ENCODE results near the gene MEF2D. TPM values are rescaled to one million over a fixed set of nuclear protein-coding genes. Genes with fewer than 3 reads are reported as not detected.

The MEF2D gene
- total RNA-seq, 2 experiments from 2014 or later = 155 to 162 TPM

GRCh38 chr1:156475568-156476500, 24.7 kb downstream of the MEF2D start:
- DNase-seq = no peak
- ChIA-PET CTCF (interaction anchor here (0.5 kb wide), 1 partner anchor 73 kb away, joined by 3 read pairs; no protein-coding TSS in a partner anchor), POLR2A (interaction anchor here (1.4 to 1.5 kb wide), 2 partner anchors 14 to 25 kb away, joined by 3 to 6 read pairs; partner anchors contain the start of gene MEF2D)
- ATAC-seq (ENCODE audit: poor library complexity) = no peak
- Histone ChIP-seq H3K27ac (ENCODE audit: low read depth in 1 of 2, low read length in 2 of 2) (no peak overlapping the region), H3K9me3 (ENCODE audit: control insufficient read depth in 1 of 2, insufficient read depth in 1 of 2, low read length in 2 of 2) (no peaks in the 10 kb centered on the region), H3K4me3 (ENCODE audit: low read length) (no peak overlapping the region), H3K27me3 (ENCODE audit: control insufficient read depth in 1 of 2, insufficient read depth in 2 of 2, low read length in 2 of 2) (no peaks in the 10 kb centered on the region), H3K36me3 (ENCODE audit: insufficient read depth, low read length) (peaks cover 94% of the 10 kb centered on the region), H3K4me1 (ENCODE audit: insufficient read depth, low read length) (peaks cover 12% of the 10 kb centered on the region)
- H3K4me3 Mint-ChIP-seq = no peak overlapping the region
- no peaks in the 10 kb centered on the region for H3K27me3 Mint-ChIP-seq
- intact Hi-C loops (cut with DNase I, micrococcal nuclease) = loop anchor here in 1 of 2 experiments (2.0 kb wide), 1 partner anchor 17 kb away; no protein-coding TSS in a partner anchor
- no peaks in the 10 kb centered on the region for H3K9me3 Mint-ChIP-seq
- peaks cover 96% of the 10 kb centered on the region for H3K36me3 Mint-ChIP-seq (ENCODE audit: low read depth)
- H3K4me1 Mint-ChIP-seq (ENCODE audit: low read depth) = peaks cover 16% of the 10 kb centered on the region
- no peak overlapping the region for H3K27ac Mint-ChIP-seq
- no peak for TF ChIP-seq CTCF (IDR thresholded peaks at IDR 0.05)

- Mint-ChIP-seq H3K4me1 (ENCODE audit: low read depth) (peaks cover 9% of the 10 kb centered on the region), H3K36me3 (ENCODE audit: low read depth) (peaks cover 96% of the 10 kb centered on the region), H3K4me3 (no peak overlapping the region), H3K27me3 (no peaks in the 10 kb centered on the region), H3K27ac (peak overlapping the region; percentile 53), H3K9me3 (no peaks in the 10 kb centered on the region)
- intact Hi-C loops (cut with DNase I, micrococcal nuclease) = no loop called here
- H3K9me3 ChIP-seq (ENCODE audit: control insufficient read depth in 1 of 2, insufficient read depth in 1 of 2, low read length in 2 of 2) = no peaks in the 10 kb centered on the region
- H3K4me3 ChIP-seq (ENCODE audit: low read length) = no peak overlapping the region
- peaks cover 6% of the 10 kb centered on the region for H3K4me1 ChIP-seq (ENCODE audit: insufficient read depth, low read length)
- ATAC-seq (ENCODE audit: poor library complexity) (no peak), DNase-seq (no peak)
- ChIA-PET POLR2A (no interaction called here), CTCF (no interaction called here)
- H3K27me3 ChIP-seq (ENCODE audit: control insufficient read depth in 1 of 2, insufficient read depth in 2 of 2, low read length in 2 of 2) = no peaks in the 10 kb centered on the region
- no peak overlapping the region for H3K27ac ChIP-seq (ENCODE audit: low read depth in 1 of 2, low read length in 2 of 2)
- no peak for TF ChIP-seq CTCF (IDR thresholded peaks at IDR 0.05)
- peaks cover 94% of the 10 kb centered on the region for H3K36me3 ChIP-seq (ENCODE audit: insufficient read depth, low read length)
Observed at GRCh38 chr1:156474966-156475365, 25.6 kb downstream of the MEF2D start.

GRCh38 chr1:156471496-156472490, 28.8 kb downstream of the MEF2D start:
- peak overlapping the region; percentile 14 for H3K27ac Mint-ChIP-seq
- no peak for ATAC-seq (ENCODE audit: poor library complexity)
- TF ChIP-seq CTCF (IDR thresholded peaks at IDR 0.05) = no peak

More at GRCh38 chr1:156471496-156472490, 28.8 kb downstream of the MEF2D start:
- Histone ChIP-seq H3K4me3 (ENCODE audit: low read length) (no peak overlapping the region), H3K27ac (ENCODE audit: low read depth in 1 of 2, low read length in 2 of 2) (no peak overlapping the region), H3K9me3 (ENCODE audit: control insufficient read depth in 1 of 2, insufficient read depth in 1 of 2, low read length in 2 of 2) (no peaks in the 10 kb centered on the region), H3K27me3 (ENCODE audit: control insufficient read depth in 1 of 2, insufficient read depth in 2 of 2, low read length in 2 of 2) (no peaks in the 10 kb centered on the region), H3K36me3 (ENCODE audit: insufficient read depth, low read length) (peaks cover 95% of the 10 kb centered on the region), H3K4me1 (ENCODE audit: insufficient read depth, low read length) (peaks cover 3% of the 10 kb centered on the region)
- no peak for DNase-seq
- Mint-ChIP-seq H3K4me3 (no peak overlapping the region), H3K27me3 (no peaks in the 10 kb centered on the region), H3K36me3 (ENCODE audit: low read depth) (peaks cover 95% of the 10 kb centered on the region), H3K4me1 (ENCODE audit: low read depth) (peaks cover 9% of the 10 kb centered on the region), H3K9me3 (no peaks in the 10 kb centered on the region)
- CTCF ChIA-PET = interaction anchor here (1.1 kb wide), 1 partner anchor 9 kb away, joined by 3 read pairs; no protein-coding TSS in a partner anchor
- POLR2A ChIA-PET = interaction anchor here (0.5 kb wide), 1 partner anchor 56 kb away, joined by 4 read pairs; no protein-coding TSS in a partner anchor
- intact Hi-C loops (cut with DNase I, micrococcal nuclease) = no loop called here

All from CD4-positive, alpha-beta T cell (primary cell).